B cell (primary cell): ENCODE results near the gene IL11.

Source experiments
- CTCF ChIP-seq: fragments of 200-600 bp; IDR thresholded peaks from one replicate; pipeline ENCODE4 v1.8.0; 2022; ENCODE audit warnings: antibody characterized with exemption, mild to moderate bottlenecking
- EZH2 ChIP-seq: IDR thresholded peaks from 2 replicates; pipeline ENCODE4 v1.6.1; 2012; ENCODE audit warnings: borderline replicate concordance, low read depth, mild to moderate bottlenecking, moderate library complexity, low read length; ENCODE audit not compliant: insufficient read depth, poor library complexity, severe bottlenecking

GRCh38 chr19:55368106-55368505 is 2.2 kb downstream of the IL11 start:
- no peak for TF ChIP-seq CTCF
- no peak for TF ChIP-seq EZH2
